WTC11 (cell line): Measurements from ENCODE around the gene NPSR1. TPM values are rescaled to one million over a fixed set of nuclear protein-coding genes. Genes with fewer than 3 reads are reported as not detected.

Experiments used
- ATAC-seq: fragments of 200-7000 bp; cut with Tn5 transposase; 2 replicates; pipeline ENCODE4 v1.10.0; 2021; ENCODE audit warnings: mild to moderate bottlenecking, moderate library complexity
- CTCF ChIA-PET: fragments of 300-600 bp; sonication (Branson Sonifier 250); formaldehyde crosslinking; loops from one replicate; lab custom pipeline; 2021; ENCODE audit warnings: antibody characterized with exemption; lab: Charles Lee
- POLR2A ChIA-PET: fragments of 350-600 bp; sonication (Branson Sonifier 250); formaldehyde crosslinking; loops from one replicate; lab custom pipeline; 2021; ENCODE audit warnings: antibody characterized with exemption; lab: Charles Lee
- DNase-seq: peaks from one replicate; pipeline ENCODE4 v3.0.0; 2021; ENCODE audit warnings: low spot score
- H3K27ac Mint-ChIP-seq: 2 replicates; pipeline ENCODE4 v1.8.0; 2021; ENCODE audit warnings: mixed read lengths
- H3K27me3 Mint-ChIP-seq: 2 replicates; pipeline ENCODE4 v1.8.0; 2021; ENCODE audit warnings: low read depth, mild to moderate bottlenecking, moderate library complexity, mixed read lengths
- H3K36me3 Mint-ChIP-seq: 2 replicates; pipeline ENCODE4 v1.8.0; 2021; ENCODE audit warnings: mixed read lengths
- H3K4me1 Mint-ChIP-seq: 2 replicates; pipeline ENCODE4 v1.8.0; 2022; ENCODE audit warnings: mixed read lengths
- H3K4me3 Mint-ChIP-seq: 2 replicates; pipeline ENCODE4 v1.8.0; 2021; ENCODE audit warnings: mild to moderate bottlenecking, moderate library complexity, mixed read lengths
- H3K9me3 Mint-ChIP-seq: 2 replicates; pipeline ENCODE4 v1.8.0; 2021; ENCODE audit warnings: mixed read lengths
- ATF1 ChIP-seq: sonication (generic); formaldehyde crosslinking; IDR thresholded peaks from 2 replicates; pipeline ENCODE4 v1.8.1; 2023; ENCODE audit warnings: mild to moderate bottlenecking, moderate library complexity, missing genetic modification reagents
- ATF6 ChIP-seq: sonication (generic); formaldehyde crosslinking; IDR thresholded peaks from 2 replicates; pipeline ENCODE4 v1.8.1; 2023; ENCODE audit warnings: mild to moderate bottlenecking, missing genetic modification reagents
- CDX4 ChIP-seq: fragments of 250-450 bp; sonication (Bioruptor Pico); IDR thresholded peaks from 2 replicates; pipeline ENCODE4 v1.9.0; 2021; ENCODE audit warnings: moderate library complexity, mild to moderate bottlenecking, inconsistent platforms, borderline replicate concordance
- E2F1 ChIP-seq: sonication (generic); formaldehyde crosslinking; IDR thresholded peaks from 2 replicates; pipeline ENCODE4 v1.8.0; 2022; ENCODE audit warnings: mild to moderate bottlenecking, missing genetic modification reagents
- E2F4 ChIP-seq: sonication (generic); formaldehyde crosslinking; IDR thresholded peaks from 2 replicates; pipeline ENCODE4 v1.8.1; 2022; ENCODE audit warnings: low read depth, mild to moderate bottlenecking, moderate library complexity, missing genetic modification reagents, borderline replicate concordance
- FOXK1 ChIP-seq: sonication (generic); formaldehyde crosslinking; IDR thresholded peaks from 2 replicates; pipeline ENCODE4 v1.8.0; 2022; ENCODE audit warnings: mild to moderate bottlenecking, moderate library complexity, missing genetic modification reagents
- IRF1 ChIP-seq: sonication (generic); formaldehyde crosslinking; IDR thresholded peaks from 2 replicates; pipeline ENCODE4 v1.8.0; 2023; ENCODE audit warnings: missing genetic modification reagents
- JUN ChIP-seq: sonication (generic); formaldehyde crosslinking; IDR thresholded peaks from 2 replicates; pipeline ENCODE4 v1.8.0; 2023; ENCODE audit warnings: mild to moderate bottlenecking, missing genetic modification reagents
- MAX ChIP-seq: sonication (generic); formaldehyde crosslinking; IDR thresholded peaks from 2 replicates; pipeline ENCODE4 v1.8.0; 2022; ENCODE audit warnings: mild to moderate bottlenecking, missing genetic modification reagents
- NR1H2 ChIP-seq: sonication (generic); formaldehyde crosslinking; IDR thresholded peaks from 2 replicates; pipeline ENCODE4 v1.9.0; 2021; ENCODE audit warnings: mild to moderate bottlenecking, moderate library complexity, missing genetic modification reagents
- ZNF425 ChIP-seq: fragments of 250-450 bp; sonication (Bioruptor Pico); conservative IDR thresholded peaks from 2 replicates; pipeline ENCODE4 v1.9.0; 2021; ENCODE audit warnings: mild to moderate bottlenecking
- ZNF671 ChIP-seq: fragments of 250-450 bp; sonication (Bioruptor Pico); IDR thresholded peaks from 2 replicates; pipeline ENCODE4 v1.8.0; 2021; ENCODE audit warnings: mild to moderate bottlenecking
- total RNA-seq: library from RNA; stranded (reverse); gene quantifications from 3 replicates; pipeline ENCODE4 v1.2.3, GENCODE V29; 2021

NPSR1 gene
- total RNA-seq, 1 experiment from 2014 or later, result not detected

GRCh38 chr7:34723866-34724490 lies 66.0 kb downstream of the NPSR1 start:
- ChIA-PET CTCF (no interaction called here), POLR2A (no interaction called here)
- no peaks in the 10 kb centered on the region for H3K27me3 Mint-ChIP-seq
- no peak for TF ChIP-seq E2F1
- TF ChIP-seq ATF6 (CRISPR knock-in tag), result no peak
- no peak for TF ChIP-seq ZNF425 (CRISPR knock-in tag)
- no peak overlapping the region for H3K4me3 Mint-ChIP-seq
- H3K36me3 Mint-ChIP-seq, result no peaks in the 10 kb centered on the region
- DNase-seq (no peak), ATAC-seq (no peak)
- H3K9me3 Mint-ChIP-seq, result no peaks in the 10 kb centered on the region
- no peak overlapping the region for H3K27ac Mint-ChIP-seq
- peaks cover 9% of the 10 kb centered on the region for H3K4me1 Mint-ChIP-seq

- Mint-ChIP-seq H3K4me1 (peaks cover 7% of the 10 kb centered on the region), H3K4me3 (no peak overlapping the region), H3K27me3 (no peaks in the 10 kb centered on the region), H3K27ac (no peak overlapping the region), H3K36me3 (no peaks in the 10 kb centered on the region), H3K9me3 (no peaks in the 10 kb centered on the region)
- DNase-seq, result no peak
- ATAC-seq, result no peak
- CTCF ChIA-PET, result no interaction called here
- POLR2A ChIA-PET, result no interaction called here
- no peak for TF ChIP-seq ZNF671
- no peak for TF ChIP-seq MAX (CRISPR knock-in tag)
These were observed 68.2 kb downstream of the NPSR1 start for GRCh38 chr7:34726221-34726620.

GRCh38 chr7:34727464-34727995 lies 69.5 kb downstream of the NPSR1 start:
- H3K27ac Mint-ChIP-seq, result no peak overlapping the region
- POLR2A ChIA-PET, result no interaction called here
- CTCF ChIA-PET, result no interaction called here
- H3K4me3 Mint-ChIP-seq, result no peak overlapping the region
- H3K36me3 Mint-ChIP-seq, result no peaks in the 10 kb centered on the region
- H3K9me3 Mint-ChIP-seq, result no peaks in the 10 kb centered on the region
- DNase-seq, result no peak
- TF ChIP-seq E2F4 (CRISPR knock-in tag) (no peak), ATF1 (CRISPR knock-in tag) (no peak), IRF1 (CRISPR knock-in tag) (no peak), JUN (CRISPR knock-in tag) (no peak), CDX4 (no peak), FOXK1 (no peak), NR1H2 (no peak)
- no peak for ATAC-seq
- H3K27me3 Mint-ChIP-seq, result no peaks in the 10 kb centered on the region
- H3K4me1 Mint-ChIP-seq, result peaks cover 5% of the 10 kb centered on the region
